K562 (cell line): ENCODE results near the gene DNAAF8.

Experiments
- CCAR2 ChIP-seq: fragments of 200-400 bp; formaldehyde crosslinking; IDR thresholded peaks from 2 replicates; pipeline ENCODE4 v1.6.1; 2017; ENCODE audit warnings: mild to moderate bottlenecking, low read depth, low read length
- CTCF ChIP-seq, 3 experiments: IDR thresholded peaks in 2 of 3; conservative IDR thresholded peaks in 1 of 3; 2 replicates each; pipeline ENCODE4 v1.5.1; 2011 to 2012; ENCODE audit warnings: low read length in 3 of 3, mild to moderate bottlenecking in 3 of 3, control low read depth in 2 of 3, improper control_type of control experiment in 1 of 3, inconsistent platforms in 1 of 3, low read depth in 1 of 3, mixed read lengths in 1 of 3, moderate library complexity in 1 of 3; ENCODE audit not compliant: insufficient read depth in 2 of 3
- GABPA ChIP-seq: fragments of 200-800 bp; sonication (Bioruptor generic); conservative IDR thresholded peaks from 2 replicates; pipeline ENCODE4 v1.6.1; 2016; ENCODE audit warnings: low read depth, missing genetic modification characterization, missing compliant biosample characterization
- HBP1 ChIP-seq: fragments of 450-650 bp; formaldehyde crosslinking; IDR thresholded peaks from 2 replicates; pipeline ENCODE4 v1.4.0; 2022; ENCODE audit warnings: missing genetic modification characterization
- MITF ChIP-seq: IDR thresholded peaks from 2 replicates; pipeline ENCODE4 v1.6.1; 2014; ENCODE audit warnings: antibody characterized with exemption
- MLX ChIP-seq, 2 experiments: fragments of 450-650 bp in 1 of 2; sonication (generic) in 1 of 2; formaldehyde crosslinking; conservative IDR thresholded peaks; 2 replicates each; pipeline versions ENCODE4 v1.4.0 to v1.8.1; 2020 to 2022; ENCODE audit warnings: mild to moderate bottlenecking in 1 of 2, missing genetic modification reagents in 1 of 2
- POLR2A ChIP-seq: fragments of 450-650 bp; conservative IDR thresholded peaks from 2 replicates; pipeline ENCODE4 v1.6.1; 2016
- ZNF79 ChIP-seq: fragments of 250-450 bp; sonication (Bioruptor Pico); IDR thresholded peaks from 2 replicates; pipeline ENCODE4 v1.4.0; 2020; ENCODE audit warnings: low read depth, mild to moderate bottlenecking, moderate library complexity

- no peak for TF ChIP-seq CTCF (IDR thresholded peaks at IDR 0.05 in 2 of 3, conservative IDR thresholded peaks at IDR 0.05 in 1 of 3; ENCODE audit: insufficient read depth in 2 of 3, low read depth in 1 of 3, low read length in 3 of 3)
- TF ChIP-seq ZNF79, result no peak
- TF ChIP-seq MITF, result no peak
- no peak for TF ChIP-seq HBP1 (CRISPR knock-in tag)
- TF ChIP-seq MLX (CRISPR knock-in tag; conservative IDR thresholded peaks at IDR 0.05), result no peak
- no peak for TF ChIP-seq POLR2A
- TF ChIP-seq GABPA (tag), result no peak
- no peak for TF ChIP-seq CCAR2
Observed at GRCh38 chr16:4775005-4775404, 40.7 kb downstream of the DNAAF8 start.
